GM03348 (cell line): ENCODE data around the gene ABHD13.
"Not testable (repeated sequence)": the region's sequence is repeated elsewhere in the genome, so short reads cannot be mapped to it uniquely, and the experiment has no call there.

Experiments used
- DNase-seq: peaks from one replicate; pipeline ENCODE4 v3.0.0; 2012; ENCODE audit warnings: low spot score

ABHD13 gene

DNA sequence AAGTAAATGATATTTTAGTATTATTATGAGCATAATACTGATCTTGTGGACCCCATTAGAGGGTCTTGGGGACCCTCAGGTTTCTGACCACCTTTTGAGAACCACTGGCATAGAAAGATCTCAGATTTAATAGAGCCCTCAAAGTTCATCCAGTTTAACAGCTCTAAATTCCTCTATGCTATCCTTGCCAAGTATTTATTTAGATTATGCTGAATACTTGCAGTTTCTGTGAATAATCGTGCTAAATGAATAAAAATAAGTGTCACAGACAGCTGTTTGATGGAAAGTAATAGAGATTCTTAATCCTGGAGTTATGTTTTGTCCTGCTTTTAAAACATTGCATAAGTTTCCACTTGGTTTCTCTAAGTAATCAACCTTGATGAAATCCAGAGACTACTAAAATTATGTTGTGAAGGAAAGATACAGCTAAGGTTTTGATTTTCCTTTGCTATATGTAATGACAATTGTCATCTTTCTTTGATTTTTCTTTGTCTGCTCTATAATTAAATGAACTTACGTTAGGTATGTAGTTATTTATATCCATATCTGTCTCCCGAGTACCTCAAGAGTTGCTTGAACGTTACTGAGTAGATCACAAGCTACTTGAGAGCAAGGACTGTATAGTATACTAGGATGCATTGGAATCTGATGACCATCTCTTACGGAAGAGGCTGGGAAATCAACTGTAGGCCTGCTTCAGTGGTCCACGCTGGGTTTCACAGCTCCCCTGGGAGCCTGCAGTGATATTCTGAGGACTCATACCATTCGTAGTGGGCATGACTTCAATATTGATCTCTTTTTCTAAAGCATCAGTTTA is 5.7 kb downstream of the ABHD13 start:
- no peak for DNase-seq

DNA sequence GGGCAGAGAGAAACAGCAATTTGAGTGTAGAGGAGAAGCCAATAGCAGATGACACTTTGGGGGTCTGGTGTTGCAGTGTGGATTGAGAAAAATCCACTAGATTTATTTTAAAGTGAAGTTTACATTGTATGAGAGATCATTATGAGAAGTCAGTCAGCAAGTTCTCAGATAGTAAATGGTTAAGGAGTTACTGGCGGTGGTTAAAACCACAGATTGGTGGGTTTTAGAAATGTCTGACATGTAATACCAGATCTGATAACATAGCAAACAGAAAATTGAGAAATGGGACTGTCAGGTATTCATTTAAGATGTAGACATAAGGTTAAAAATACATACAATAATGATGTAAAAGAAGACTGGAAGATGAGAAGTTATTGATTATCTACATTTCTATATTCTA is 7.2 kb downstream of the ABHD13 start:
- DNase-seq: no peak

DNA sequence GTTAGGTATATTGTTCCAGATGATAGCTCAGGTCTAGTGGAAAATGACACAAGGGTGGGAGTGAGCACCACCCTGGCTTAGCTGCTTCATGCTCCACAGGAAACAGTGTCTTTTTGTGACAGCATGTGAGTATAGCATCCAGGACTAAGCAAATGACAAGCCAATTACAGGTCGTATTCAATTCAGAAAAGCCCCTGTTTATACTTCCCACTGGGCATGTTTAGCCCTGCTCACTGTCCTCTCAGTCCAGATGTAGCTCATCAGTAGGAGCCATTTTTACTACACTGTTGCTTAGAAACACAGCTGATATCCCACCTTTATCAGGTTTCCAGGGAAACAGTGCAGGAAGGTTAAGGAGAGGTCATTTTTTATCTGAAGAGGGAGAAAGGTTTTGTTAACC is 8.0 kb downstream of the ABHD13 start:
- no peak for DNase-seq

DNA sequence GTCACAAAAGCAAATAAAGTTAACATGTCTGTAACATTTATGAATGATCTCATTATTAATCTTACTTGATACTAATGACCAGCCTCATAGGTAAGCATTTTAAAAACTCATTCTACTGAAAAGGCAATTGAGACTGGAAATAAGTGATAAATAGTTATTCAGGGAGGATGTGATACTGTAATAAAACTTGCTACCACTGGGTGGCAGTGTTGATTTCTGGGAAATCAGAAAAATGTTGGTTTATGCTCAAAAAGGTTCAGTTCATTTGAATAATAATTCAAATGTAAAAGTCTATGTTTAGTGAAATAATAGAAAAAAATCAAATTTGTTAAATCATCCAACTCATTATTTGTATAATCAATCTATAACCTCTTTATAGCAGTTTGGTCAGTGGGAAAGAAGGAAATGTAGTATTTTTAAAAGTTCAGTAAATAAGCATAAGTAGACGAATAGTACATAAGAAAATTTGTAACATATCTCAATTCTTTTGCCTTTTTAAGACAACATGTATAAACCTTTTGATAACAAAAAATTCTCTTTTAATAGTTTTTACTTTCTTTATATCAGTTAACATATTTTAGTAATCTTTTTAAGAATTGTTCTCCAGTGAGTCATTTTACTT is 9.6 kb downstream of the ABHD13 start:
- peak; percentile 26 for DNase-seq

DNA sequence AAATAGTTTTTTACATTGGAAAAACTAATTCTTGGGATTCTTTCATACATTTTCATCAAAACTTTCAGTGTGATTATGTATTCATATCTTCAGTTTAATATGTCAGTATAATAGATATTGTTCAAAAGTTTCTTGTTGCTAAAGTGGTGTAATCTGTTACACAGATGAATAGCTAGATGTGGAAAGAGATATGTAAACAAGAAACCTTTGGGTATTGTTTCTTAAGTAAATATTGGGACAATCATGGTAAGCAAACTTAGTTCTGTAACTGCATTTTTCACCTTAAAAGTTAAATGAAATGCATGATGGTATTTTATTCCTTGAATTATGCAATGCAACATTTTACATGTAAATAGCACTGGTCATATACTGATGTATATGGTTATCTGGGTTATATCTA is 12.2 kb downstream of the ABHD13 start:
- DNase-seq: no peak

DNA sequence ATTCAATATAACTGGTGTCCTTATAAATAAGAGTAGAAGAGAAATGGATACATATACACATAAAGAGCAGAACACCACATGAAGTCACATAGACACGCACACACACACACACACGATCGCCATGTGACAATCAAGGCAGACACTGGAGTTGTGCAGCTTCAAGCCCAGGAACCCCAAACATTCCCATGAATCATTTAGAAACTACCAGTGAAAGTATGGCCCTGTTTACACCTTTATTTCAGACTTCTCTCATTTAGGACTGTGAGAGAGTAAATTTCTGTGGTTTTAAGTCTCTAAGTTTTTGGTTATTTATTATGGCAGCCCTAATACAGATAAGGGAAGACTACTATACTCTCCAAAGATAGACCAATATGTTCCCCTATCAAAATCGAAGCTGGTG is 31.0 kb downstream of the ABHD13 start:
- DNase-seq: no peak

DNA sequence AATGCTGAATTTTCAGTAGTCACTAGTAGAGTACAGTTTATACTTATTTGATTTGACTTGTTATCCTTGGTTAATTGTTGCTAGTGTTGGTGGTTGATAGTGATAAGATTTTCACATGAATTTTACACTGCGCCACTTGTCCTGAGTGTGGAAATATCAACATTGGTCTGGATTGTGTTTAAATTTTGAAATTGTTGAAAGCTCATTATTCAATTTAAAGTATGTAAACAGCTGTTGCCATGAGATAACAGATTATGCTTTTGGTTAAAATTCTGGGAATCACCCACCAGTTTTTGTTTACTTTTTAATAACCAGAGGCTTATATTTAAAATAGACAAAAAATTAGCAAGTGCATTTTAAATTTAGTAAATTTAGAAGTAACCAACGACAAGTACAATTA is 39.1 kb downstream of the ABHD13 start:
- no peak for DNase-seq

DNA sequence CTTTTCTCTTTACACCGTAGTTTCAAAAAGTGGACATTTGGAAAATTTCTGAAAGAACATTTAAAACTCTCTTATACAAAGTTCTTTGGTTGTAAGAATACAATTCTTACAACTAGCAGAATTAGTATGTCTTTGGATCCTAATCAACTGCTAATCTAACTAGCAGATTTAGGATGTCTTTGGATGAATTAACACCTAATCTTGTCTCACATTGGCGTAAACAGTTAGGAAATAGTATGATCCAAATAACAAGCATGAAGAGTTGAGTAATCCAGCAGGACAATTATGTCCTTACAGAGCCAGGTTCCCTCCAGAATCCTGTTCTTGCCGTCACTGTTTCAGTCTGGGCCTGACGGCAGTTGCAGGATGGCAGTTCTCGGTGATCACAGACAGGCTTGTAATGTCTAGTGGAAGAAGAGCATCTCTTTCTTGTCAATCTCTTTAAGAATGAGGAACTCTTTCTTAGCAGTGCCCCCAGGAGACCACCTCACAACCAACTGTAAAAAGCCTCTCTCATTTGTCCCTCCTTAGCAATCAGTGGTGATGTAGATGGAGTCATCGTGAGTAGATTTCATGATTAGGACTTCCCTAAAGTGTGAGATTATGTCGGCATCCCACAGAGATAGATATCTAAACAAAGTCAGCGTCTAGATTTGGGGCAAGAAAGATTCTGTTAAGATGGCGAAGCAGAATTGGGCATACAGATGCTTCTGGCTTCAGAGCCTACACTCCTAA is 45.6 kb downstream of the ABHD13 start:
- no peak for DNase-seq

DNA sequence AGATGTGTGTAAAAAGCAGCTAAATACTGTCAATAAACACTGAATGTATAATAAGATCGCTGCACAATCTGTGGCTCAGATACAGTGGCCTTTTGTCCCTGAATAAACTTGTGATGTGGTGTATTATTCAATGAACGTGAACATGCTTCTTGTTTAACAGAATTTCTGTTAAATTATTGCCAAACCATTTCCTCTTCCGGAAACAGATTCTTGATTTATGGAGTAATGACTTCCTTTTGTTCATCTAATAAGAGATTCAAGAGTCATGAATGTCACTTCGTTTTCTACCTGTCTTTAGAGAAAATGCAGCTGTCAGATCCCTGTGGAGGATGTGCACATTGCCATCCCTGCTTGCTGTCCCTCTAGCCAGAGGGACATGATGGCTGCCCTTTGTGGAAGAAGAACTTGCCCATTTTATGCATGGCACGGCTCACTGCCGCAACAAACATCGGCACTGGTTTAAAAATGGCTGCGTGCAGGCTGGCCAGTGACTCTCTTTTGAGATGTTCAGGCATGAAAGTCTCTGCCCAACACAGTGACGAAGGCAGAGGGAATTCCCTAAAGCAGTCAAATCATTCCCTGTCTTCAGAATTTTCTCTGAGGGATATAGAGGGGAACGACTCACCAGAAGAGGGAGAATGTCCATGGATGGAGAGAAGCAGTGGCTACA is 48.3 kb downstream of the ABHD13 start:
- DNase-seq: no peak

DNA sequence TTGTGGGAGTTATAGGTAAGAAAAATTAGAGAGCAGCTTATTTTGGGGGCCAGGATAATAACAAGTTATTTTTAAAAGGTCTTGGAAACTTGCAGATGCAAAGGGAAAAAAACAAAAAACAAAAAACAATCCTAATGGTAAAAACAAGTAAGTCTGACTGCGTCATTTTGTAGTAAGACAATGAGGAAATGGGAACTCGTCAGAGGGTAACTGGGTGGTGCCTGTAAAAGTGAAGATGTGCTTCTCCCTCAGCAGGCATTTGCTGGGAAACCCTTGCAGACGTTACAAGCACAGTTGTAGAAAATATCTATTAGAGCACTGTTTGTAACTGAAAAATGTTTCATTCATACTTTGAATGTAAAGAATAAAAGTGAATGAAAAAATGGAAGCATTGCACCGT is 49.2 kb downstream of the ABHD13 start:
- no peak for DNase-seq

DNA sequence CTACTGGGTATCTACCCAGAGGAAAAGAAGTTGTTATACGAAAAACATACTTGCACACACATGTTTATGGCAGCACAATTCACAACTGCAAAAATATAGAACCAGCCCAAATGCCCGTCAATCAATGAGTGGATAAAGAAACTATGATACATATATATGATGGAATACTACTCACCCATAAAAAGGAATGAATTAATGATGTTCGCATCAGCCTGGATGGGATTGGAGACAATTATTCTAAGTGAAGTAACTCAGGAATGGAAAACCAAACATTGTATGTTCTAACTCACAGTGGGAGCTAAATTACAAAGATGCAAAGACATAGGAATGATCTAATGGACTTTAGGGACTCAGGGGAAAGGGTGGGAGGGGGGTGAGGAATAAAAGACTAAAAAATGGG is 49.7 kb downstream of the ABHD13 start:
- DNase-seq: not testable (repeated sequence)

DNA sequence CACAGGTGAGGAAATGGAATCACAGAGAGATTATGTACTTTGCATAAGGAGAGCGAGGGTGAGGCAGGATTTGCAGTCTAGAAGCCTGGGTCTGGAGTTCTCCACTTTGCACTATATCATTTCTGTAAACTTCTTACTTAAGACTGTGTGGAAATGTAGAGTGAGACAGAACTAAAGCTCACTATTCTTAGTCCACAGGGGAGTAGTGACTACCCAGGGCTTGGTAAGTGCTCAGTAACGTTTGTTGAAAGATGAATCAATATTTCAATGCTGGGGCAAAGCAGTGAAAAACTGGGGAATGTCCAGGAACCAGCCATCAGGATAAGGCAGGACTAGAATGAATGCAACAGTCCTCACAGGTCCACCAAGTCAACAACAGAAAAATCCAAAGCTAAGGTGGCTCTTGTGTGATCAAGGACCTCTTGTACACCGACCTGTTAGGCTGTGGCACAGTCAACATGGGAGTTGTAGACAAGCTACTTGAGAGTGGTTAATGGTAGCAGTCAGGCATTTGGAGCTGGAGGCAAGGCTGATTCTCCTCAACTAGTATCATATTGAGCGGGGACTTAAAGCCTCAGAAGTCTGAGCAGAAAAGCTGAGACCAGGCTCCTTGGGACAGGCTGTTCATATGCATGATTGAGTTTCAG is 50.4 kb downstream of the ABHD13 start:
- no peak for DNase-seq

DNA sequence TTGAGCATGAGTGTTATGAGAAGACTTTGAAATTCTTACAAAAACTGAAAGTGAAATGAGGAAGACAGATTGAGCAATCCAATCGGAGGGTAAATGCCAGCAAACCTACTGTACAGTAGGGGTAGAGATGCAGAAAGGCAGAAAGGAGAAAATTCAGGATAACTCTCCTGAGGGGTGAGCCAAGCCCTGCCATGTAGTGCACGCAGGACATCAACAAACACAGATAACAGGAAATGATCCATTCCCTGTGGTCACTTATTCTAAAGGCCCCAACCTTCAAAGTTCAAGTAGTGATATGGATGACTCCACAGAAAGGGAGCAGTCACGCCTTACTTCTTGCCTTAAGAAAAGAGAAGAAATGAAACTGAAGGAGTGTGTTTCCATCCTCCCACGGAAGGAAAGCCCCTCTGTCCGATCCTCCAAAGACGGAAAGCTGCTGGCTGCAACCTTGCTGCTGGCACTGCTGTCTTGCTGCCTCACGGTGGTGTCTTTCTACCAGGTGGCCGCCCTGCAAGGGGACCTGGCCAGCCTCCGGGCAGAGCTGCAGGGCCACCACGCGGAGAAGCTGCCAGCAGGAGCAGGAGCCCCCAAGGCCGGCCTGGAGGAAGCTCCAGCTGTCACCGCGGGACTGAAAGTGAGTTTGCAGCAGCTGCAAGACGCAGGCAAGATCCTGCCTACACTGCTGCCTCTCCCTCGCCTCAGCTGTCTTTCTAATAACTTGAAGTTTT is 51.6 kb downstream of the ABHD13 start, which contains the start of gene TNFSF13B:
Gene TNFSF13B, plus strand, starts transcription at position 118 of the 728 bp plus-strand sequence. Its CDS starts 178 bp downstream, at position 296.
- peak; percentile 33 for DNase-seq

DNA sequence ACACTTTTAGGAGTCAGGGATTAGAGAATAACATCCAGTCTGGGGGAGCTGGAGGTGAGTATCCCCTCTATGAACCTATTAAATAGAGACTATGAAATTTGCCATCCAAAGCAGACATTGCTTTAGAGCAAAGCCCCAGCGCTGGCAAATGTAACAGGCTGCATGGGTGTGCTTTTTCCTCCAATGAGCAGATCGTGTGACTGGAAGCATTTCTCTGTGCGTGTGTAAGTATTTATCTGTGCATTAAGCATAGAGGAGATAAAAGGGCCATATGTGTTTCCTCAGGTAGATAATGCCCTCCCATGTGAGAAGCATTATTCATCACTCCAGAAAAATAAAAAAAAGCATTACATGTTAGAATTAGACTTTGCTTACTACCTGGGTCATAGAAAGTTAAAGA is 52.2 kb downstream of the ABHD13 start:
- DNase-seq: peak; percentile 3

DNA sequence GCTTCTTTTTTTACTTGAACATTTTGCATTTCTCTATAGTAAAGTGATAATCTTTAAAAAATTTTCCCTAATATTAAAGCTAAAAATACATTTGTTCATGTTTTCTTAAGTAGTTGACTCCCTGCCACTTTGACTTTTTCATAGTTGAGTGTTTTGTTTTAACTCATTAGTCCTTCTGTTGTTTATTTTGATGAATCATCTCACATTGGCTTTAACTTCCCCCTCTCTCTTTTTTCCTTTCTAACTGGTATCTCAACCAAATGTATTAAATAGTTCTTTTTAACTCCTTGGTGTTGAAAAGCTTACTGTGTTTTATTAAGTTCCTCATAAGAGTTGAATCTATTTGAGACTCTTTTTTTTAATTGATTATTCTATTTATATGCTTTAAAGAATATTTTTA is 54.1 kb downstream of the ABHD13 start:
- no peak for DNase-seq

DNA sequence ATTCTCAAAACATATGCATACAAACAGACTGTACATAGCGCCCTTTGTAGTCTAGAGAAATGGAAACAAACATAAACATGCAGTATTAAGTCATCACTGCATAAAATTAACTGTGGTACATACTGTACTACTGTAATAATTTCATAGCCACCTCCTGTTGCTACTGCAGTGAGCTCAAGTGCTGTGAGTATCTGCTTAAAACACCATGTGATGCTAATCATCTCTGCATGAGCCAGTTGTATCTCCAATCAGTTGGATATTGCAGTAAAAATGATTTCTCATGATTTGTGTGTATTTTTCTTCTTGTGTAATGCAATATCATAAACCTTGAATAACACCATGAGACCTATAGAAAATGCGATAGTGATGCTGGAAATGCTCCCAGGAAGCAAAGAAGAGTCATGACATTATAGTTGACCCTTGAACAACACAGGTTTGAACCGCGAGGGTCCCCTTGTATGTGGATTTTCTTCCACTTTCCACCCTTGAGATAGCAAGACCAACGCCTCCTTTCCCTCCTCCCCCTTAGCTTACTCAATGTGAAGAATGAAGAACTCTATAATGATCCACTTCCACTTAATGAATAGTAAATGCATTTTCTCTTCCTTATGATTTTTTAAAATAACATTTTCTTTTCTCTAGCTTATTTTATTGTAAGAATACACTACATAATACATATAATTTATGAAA is 55.4 kb downstream of the ABHD13 start:
- DNase-seq: no peak

DNA sequence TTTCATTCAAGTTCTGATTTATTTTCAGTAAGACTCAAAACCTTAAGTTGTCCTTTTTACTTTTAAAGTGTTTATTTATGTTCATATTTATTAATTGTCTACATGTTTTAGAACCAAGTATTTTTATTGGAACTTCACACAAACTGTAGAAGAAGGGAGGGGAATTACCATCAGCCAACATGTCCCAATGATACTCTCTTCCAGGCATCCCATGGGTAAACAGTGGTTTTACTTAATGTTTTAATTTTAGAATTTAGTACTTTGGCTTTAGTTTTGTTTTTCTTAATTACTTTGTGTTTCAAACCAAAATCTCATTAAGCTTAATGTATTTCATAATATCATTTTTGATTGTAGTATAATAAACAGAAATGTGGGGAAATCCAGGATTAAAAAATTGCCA is 56.5 kb downstream of the ABHD13 start:
- no peak for DNase-seq

DNA sequence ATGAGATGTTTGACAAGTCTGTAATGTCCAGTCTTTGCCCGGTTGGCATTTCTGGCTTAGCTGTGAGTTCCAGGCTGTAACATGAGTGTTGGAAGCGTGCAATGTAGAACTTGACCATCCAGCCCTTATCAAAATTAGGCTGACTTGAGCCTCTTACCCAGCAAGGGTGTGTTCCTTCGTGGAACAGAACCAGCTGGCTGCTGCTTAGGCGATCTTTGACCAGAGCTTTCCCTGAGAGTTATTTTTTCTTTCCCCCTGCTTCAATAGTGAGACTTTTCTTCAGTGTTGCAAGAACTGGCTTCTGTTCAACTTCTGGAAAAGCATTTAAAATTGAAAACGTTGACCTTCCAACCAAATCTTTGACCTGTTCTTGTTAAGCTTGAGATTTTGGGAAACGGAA is 57.9 kb downstream of the ABHD13 start:
- no peak for DNase-seq

DNA sequence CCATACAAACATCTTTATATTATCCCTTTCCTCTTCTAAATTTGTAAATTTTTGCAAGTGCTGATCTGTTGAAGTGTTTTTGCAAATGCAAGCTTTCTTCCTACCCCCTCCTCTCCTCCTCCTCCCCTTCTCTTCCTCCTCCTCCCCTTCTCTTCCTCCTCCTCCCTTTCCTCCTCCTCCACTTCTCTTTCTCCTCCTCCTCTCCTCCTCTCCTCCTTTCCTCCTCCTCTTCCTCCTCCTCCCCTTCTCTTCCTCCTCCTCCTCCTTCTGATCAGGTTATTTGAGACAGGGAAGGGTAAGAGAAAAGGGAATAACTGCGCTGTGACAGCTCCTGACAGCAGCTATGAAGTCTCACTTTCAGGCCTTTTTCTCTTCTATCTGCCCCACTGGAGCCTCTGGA is 60.3 kb downstream of the ABHD13 start:
- no peak for DNase-seq

DNA sequence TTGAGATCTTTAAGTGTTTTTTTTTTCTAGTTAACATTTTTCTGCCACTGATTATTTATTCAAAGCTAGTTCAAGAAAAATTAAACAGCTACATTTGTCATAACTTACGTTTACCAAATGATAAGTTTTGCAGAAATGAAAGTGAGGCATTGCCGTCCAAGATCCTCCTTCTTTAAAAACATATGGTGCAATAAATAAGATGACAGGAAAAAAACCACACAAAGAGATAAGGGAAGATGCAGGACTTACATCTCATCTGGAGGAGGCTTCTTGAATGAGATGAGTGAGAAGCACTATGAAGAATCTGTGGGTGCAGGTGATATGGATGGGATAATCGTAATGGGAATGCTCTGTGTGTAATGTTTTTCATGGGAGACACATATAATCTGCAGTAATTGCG is 63.7 kb downstream of the ABHD13 start:
- no peak for DNase-seq

DNA sequence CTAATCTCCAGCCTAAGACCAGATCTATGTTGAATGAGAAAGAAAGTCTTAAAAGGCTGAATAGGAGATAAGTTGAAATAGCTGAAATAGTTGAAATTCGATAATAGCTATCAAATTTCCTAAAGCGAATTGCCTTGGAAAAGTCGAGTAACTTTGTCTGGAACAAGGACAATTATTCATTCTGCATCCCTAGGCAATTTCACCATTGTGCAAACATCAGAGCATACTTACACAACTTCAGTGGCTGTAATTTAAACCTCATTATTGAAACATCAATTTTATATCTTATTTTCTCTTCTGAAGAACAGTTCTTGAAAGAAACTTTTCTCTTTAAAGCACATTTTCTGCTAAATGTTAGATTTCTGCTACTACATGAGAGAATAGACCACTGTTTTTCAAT is 64.9 kb downstream of the ABHD13 start:
- DNase-seq: peak; percentile 8
